HG02885 (cell line): ENCODE results near the gene IMPA2.
"Not testable (repeated sequence)": the region's sequence is repeated elsewhere in the genome, so short reads cannot be mapped to it uniquely, and the experiment has no call there.

Source experiments
- ATAC-seq: cut with Tn5 transposase; IDR thresholded peaks from one replicate; pipeline ENCODE4 v1.9.1; 2021; ENCODE audit warnings: mild to moderate bottlenecking; ENCODE audit not compliant: unreplicated experiment, poor library complexity

The IMPA2 gene

DNA sequence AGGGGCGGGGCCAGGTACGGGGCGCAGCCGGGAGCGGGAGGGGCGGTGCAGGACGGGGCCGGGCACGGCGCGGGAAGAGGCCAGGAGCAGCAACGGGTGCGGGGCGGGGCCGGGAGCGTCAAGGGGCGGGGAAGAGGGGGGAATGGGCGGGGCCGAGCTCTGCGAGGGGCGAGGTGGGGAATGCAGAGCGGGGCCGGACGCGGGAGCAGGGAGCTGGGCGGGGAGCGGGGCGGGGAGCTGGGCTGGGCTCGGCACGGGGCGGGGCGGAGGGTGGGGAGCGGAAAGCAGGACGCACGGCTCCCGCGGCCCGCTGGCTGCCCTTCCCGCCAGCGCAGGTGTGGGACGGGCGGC lies at the start of gene IMPA2:
Gene IMPA2, plus strand, starts transcription at position 316 of the 351 bp plus-strand sequence. CDS start 163 bp downstream, outside the sequence.
- peak; percentile 47 for ATAC-seq

DNA sequence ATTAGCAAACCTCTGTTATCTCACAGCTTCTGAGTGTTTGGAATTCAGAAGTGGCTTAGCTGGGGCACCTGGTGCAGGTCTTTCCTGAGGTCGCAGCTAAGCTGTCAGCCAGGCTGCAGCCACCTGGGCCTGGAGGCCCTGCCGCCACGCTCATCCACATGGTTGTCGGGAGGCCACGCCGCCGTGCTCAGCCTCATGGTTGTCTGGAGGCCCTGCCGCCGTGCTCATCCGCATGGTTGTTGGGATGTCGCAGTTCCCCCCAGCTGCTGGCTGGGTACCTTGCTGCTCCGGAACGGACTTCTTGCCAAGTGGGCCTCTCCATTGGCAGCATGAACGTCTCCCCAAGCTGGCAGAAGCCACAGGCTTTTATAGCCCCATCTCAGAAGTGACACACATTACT lies 48.9 kb upstream of the IMPA2 start:
- no peak for ATAC-seq

DNA sequence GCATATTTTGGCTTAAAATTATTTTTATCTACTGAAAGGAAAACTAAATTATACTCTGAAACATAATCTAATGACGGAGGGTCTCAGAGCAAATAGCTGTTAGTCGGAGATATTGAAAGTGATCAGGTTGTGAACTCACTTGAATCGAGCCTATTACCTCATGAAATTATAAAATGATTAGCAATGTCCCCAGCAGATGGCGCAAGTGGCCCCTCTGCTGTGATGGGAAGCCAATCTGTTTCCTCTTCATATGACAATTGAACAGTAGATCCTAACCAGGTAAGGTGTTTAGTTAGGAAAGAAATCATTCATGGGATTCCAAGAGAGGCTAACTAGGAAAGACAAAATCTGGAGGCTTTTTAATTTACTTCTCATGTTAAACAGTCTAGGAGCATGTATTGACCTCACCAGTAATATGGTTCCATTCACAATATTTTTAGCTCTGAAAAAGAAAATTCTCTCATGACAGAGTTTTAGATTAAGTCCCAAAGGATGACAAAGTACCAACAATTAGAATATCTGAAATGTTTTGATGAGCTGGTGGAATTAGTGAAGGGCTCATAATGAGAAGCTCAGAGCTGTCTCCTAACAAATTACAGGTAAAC lies 43.3 kb upstream of the IMPA2 start:
- ATAC-seq: no peak

DNA sequence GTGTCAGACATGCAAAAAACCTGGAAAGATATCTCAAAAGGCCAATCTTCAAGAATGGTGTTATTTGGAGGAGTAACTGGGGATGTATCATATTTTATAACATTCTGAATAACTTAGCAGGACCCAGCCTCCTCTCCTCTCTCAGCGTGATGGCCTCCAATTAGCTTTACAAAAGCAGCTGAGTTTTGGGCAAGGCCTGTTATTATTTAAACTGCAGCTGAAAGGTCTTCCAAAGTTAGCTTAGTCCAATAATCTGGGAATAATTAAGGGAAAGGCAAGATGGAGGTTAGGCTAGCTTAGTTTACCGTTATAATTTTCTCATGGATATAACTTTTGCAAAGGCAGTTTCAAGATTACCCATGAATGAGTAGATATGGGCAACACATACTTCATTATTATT lies 40.4 kb upstream of the IMPA2 start:
- no peak for ATAC-seq

DNA sequence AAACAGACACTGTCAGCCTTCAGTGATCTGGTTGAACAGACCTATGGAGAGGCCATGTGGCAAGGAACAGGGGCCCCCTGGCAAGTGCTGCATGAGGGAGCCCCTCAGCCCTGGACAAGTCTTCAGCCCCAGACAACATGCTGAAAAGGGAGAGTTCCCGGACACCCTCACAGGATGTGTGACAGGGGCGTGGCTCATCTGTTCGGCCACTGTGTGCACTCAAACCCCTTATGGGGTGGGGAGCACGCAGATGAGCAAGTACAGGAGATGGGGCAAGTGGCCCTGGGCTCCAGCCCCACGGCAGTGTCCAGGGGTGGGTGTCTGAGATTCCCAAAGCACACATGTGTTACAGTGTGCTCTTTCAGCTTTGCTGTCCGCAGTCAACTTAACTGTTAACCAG lies 37.8 kb upstream of the IMPA2 start:
- ATAC-seq: no peak

DNA sequence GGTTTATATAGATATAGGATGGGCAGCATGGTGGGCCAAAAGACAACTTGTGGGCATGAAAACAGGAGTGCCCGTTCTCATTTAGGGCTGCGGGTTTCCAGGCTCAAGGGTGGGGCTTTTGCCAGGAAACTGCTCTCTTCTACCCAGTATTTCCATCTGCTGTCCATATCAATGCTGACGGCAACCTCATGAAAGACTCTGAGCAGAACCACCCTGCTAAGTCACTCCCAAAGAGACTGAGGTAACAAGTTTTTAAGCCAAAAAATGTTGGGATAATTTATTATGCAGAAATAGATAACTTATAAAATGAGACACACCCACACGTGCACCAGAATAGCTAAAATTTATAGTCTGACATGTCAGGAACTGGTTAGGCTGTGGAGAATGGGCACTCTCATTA lies 37.1 kb upstream of the IMPA2 start:
- no peak for ATAC-seq

DNA sequence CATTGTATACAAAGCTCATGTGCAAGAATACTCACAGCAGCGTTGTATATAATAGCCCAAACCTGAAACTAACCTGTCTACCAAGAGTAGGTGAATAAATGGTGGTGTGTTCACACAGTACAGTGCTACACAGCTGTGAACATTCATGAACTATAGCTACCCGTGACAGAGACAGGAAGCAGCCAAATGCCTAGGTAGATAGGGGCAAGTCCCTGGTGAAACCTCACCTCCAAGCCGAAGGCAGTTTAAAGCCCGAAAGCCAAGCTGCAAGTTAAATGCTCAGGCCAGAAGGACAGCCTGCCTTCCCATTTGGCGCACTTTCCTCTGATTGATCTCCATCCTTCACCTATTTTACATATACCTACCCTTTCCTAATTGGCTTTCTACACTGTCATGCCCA lies 36.5 kb upstream of the IMPA2 start:
- no peak for ATAC-seq

DNA sequence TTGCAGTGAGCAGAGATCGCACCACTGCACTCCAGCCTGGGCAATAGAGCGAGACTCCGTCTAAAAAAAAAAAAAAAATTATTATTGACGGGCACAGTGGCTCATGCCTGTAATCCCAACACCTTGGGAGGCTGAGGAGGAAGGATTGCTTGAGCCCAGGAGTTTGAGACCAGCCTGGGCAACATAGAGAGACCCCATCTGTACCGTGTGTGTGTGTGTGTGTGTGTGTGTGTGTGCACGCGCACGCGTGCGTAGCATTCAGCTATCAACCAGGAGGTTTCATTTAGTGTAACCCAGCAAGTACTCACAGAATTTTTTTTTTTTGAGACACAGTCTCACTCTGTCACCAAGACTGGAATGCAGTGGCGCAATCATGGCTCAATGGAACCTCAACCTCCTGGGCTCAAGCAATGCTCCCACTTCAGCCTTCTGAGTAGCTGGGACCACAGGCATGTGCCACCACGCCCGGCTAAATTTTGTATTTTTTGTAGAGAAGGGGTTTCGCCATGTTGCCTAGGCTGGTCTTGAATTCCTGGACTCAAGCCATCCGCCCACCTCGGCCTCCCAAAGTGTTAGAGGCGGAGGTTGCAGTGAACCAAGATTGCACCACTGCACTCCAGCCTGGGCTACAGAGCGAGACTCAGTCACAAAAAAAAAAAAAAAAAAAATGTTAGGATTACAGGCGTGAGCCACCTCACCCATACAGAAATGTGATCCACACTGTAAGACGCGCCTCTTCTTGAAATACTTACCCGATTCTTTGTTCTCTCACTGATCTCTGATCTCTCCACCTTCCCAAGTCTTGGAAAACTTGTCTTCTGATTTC lies 35.3 kb upstream of the IMPA2 start:
- not testable (repeated sequence) for ATAC-seq

DNA sequence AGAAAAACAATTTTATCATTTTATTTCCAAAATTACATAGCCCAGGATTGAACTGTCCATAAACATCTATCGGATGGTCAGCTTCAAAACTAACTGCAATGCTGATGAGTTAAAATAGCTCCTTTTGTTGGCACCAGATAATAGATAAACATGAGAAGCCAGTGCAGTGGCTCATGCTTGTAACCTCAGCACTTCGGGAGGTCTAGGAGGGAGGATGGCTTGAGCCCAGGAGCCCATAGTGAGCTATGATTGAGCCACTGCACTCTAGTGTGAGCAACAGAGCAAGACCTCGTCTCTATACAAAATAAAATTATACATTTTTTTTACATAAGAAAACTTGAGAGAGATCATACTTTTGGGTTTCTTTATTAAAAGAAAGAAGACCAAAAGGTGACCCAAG lies 34.6 kb upstream of the IMPA2 start:
- no peak for ATAC-seq

DNA sequence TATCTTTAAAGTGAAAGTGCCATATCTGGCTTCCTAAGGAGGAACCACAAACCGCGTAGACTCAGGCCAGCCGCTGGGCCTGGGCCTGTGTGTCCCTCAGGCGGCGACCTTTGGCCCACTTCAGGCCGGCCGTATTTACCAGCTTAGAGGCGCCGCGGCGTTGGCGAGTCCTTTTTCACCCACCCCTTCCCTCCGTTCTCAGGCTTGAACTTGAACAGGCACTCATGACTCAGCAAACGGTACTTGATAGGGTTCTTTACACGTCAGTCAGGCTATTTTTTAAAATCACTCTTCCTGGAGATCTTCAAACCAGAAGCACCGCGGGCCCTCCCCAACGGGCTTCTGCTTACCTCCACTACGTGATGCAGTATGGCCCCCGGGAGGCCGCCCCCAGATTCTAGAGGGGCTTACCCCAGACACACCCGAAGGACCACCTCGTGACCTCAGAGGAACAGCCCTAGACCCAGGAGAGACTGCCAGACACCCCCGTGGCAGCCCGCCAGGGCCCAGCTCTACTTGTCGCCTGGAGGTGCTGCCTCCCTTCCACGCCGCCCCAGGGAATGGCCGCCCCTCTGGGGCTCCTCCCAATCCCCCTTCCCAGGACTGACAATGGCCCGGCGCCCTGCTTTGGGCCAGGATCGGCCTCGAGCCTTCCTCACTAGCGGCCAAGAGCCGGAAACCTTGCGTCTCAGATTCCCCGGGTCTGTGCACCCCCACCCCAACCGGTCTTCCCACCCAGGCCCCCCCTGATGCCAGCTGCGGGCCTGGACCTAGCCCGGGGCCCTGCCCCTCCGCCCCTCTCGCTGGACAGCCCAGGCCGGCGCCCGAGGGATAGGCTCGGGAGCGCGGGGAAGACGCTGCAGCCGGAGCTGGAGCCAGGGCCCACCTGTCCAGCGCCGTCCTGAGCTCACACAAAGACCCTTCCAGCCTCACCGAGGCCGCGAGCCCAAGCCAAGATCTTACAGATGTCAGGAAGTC lies 33.8 kb upstream of the IMPA2 start:
- ATAC-seq: peak; percentile 80

DNA sequence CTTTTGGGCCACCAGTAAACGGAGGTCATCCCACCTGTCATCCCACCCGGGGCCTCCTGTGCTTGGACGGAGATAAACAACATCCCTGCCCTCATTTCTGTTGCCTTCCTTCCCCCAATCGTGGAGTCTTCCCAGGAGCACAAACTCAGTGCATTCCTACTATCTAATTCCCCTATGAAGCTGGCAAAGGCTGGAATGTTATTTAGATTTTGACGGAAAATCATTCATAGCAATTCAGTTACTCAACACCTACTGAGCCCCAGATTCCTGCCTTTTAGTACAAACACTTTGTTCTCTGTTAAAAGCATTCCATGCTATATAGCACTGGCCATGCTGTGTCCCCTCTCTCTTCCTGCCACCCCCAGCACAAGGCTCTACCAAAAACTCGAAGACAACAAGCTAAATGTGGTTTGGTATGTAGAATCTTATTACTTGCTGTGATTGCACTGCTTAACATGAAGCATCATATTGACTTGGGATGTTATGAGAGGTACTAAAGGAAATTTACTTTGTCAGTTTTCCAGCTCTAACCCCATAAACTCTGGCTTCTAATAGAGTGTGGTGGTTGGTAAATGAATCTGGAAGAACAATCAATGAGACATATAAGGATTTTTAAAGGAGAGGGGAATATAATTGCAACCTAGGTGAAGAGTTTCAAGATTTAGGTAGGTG lies 32.3 kb upstream of the IMPA2 start:
- no peak for ATAC-seq

DNA sequence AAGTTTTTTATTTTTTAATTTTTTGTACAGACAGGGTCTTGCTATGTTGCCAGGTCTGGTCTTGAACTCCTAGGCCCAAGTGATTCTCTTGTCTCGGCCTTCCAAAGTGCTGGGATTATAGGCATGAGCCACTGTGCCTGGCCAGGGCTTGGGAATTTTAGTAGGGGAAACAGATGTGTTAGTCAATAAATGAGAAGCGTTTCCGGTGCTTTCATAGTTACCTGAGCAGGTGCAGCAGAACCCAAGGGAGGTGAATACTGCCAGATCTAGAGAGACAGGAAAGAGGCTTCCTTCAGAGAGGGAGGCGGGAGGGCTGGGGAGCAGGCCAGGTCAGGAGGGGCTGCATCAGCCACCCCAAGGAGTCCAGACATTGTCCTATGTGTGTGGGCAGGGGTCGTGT lies 30.5 kb upstream of the IMPA2 start:
- ATAC-seq: no peak

DNA sequence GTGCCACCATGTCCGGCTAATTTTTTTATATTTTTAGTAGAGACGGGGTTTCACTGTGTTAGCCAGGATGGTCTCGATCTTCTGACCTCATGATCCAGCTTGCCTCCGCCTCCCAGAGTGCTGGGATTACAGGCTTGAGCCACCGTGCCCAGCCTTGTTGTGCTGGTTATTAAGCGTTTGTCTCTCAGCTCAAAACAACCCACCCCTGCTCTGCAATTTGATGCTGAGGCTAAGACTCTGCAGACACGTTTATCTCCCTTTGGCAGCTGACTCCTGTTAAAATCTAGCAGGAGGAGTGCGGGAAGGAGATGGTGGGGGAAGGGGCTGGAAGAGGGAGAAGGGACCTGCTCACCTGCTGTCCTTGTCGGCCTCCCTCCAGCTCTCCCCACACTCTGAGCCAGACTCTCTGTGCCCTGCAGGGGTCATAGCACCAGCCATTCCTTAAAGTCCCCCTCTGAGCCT lies 29.9 kb upstream of the IMPA2 start:
- ATAC-seq: no peak

DNA sequence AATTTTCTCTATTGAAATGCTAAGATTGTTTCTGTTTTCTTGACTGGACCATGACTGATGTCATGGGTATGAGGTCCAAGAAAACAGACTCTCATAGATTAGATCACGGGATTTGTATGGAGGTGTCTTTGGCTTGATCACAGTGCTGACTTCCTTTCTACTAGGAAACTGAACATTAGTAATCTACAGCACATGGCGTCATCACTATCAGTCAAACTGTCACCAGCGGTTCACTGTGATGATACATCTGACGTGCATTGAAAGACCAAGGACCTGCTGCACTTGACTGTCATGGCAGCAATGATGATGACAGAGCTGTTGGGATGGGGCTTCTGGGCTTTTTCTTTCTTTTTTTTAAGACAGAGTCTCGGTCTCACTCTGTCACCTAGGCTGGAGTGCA lies 28.2 kb upstream of the IMPA2 start:
- no peak for ATAC-seq

DNA sequence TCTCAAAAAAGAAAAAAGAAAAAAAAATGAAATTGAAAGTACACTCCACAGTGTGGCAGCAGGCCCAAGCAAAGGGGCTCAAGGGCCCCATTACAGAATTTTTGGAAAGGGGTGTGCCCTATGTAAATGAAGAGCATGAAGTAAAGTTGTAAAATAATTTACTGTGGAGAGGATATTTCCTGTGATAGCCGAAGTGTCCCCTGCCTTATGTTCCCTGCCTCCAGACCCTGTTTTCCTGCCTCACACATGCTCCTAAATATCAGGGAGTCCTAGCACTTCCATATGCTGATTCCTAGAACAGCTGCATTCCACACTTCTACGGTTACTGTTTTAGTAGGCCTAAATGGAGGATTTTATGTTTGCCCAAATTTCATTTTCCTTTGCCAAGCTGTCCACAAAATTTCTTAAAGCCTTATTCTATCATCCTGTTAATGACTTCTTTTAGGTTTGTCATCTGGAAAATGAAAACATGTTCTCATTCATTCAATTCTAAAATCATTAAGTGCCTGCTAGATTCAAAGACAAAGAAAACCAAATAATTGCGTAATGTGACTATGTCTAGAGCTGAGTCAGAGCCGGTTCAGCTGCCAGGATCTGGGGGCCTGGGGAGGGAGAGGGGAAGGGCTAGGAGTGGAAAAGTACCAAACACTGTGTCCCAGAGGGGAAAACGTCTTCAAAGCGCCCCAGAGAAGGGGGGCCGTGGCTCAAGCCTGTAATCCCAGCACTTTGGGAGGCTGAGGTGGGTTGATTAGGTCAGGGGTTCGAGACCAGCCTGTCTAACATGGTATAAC lies 25.9 kb upstream of the IMPA2 start:
- ATAC-seq: no peak

DNA sequence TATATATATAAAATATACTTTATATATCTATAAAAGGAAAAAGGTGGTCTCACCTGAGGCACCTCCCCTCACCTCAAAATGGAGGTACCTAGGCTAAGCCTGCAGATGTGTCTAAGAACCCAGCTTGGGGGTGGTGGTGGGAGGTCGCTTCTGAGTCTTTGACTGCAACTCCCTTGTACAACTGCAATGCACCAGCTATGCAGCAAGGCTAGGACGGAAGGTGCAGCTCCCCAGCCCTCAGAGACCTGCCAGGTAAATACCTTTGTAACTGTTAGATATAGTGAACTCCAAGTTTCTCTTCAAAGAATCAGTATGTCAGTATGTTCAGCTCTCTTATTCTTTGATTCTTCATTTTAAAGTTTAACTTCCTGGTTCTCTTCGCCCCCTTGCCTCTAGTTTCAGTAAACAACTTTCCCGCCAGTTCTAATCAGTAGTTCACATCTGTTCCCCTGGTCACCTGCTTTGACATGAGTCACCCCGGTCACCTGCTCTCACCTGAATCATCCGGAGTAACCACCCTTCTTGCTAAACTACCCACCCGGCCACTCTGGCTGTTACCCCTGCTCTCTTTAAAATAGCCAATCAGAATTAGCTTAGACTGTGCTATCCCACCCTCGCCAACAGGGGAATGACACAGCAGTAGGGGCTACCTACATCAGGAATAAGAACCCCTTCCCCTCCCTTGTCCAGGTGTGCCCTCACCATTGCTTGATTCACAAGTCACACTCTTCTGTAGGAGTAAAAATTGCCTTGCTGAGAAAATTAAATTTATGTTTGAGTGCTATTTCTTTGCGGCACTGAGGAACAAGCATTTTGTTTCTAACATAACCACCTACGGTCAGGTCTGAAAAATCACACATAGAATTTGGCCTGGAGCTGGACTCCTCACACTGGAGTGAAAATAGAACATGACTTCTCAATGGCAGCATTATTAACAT lies 24.7 kb upstream of the IMPA2 start:
- ATAC-seq: no peak

DNA sequence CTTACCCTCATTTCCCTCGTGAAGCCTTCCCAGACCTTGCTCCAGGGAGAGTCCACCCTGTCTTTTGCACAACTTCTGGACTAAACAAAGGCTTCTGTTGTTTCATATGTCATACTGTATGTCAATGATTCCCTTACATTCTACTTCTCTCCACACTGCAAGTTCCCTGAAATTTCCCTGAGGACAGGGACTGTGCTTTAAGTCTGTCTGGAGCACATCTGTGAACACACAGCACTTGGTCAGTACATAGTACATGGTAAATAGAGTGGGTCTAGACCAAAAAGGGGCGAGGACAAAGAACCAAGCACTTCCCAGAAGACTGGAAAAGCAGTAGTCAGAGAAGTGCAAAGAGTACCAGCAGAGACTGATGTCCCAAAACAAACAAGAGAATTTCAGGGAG lies 23.7 kb upstream of the IMPA2 start:
- no peak for ATAC-seq

DNA sequence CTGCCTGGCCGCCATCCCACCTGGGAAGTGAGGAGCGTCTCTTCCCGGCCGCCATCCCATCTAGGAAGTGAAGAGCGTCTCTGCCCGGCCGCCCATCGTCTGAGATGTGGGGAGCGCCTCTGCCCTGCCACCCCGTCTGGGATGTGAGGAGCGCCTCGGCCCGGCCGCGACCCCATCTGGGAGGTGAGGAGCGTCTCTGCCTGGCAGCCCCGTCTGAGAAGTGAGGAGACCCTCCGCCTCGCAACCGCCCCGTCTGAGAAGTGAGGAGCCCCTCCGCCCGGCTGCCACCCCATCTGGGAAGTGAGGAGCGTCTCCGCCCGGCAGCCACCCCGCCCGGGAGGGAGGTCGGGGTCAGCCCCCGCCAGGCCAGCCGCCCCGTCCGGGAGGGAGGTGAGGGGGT lies 21.7 kb upstream of the IMPA2 start:
- ATAC-seq: not testable (repeated sequence)
